ENCODE measurements around the gene LOXL3.

Gene LOXL3

DNA sequence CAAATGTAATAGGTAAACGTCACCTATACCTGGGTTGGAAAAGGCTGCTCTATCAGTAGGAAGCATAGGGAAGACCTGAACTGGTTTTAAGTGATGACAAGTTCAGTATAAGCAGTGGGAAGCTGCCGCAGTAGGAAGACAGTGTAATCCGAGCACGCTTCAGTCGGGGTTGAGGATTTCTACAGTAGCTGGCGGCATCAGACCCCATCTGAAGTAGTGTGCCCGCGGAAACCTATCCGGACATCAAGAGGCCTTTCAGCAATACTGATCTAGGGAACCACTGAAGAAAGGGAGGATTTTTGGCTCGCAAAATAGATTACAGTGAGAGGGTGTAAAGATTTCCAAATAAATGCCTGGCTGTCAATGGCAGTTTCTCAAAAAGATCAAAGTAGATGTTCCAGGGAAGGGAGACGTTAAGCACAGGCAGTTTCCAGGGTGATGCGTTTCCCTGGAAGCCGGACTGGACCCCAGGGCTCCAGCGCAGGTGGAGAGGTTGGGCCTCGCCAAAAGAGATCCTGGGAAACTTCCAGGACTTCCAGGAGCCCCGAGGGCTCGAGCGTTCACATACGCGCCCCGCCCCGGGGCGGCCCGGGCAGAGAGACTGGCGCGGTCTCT lies 5.3 kb downstream of the LOXL3 start:
- Histone ChIP-seq H3K4me3 (ENCODE audit: low read length) (peak overlapping the region; percentile 80), H3K4me1 (ENCODE audit: control insufficient read depth, insufficient read depth, low read length) (peaks cover 23% of the 10 kb centered on the region), H3K27me3 (replicated peaks; ENCODE audit: control insufficient read depth, insufficient read depth, low read length) (no peaks in the 10 kb centered on the region), H3K36me3 (ENCODE audit: control insufficient read depth, insufficient read depth, low read length, severe bottlenecking) (no peaks in the 10 kb centered on the region), H3K9ac (ENCODE audit: low read length) (peak overlapping the region; percentile 82), H3K9me3 (ENCODE audit: control insufficient read depth, low read length) (no peaks in the 10 kb centered on the region)
- DNase-seq (ENCODE audit: low read depth): no peak

- Histone ChIP-seq H3K4me1 (ENCODE audit: control insufficient read depth, insufficient read depth, low read length) (peaks cover 15% of the 10 kb centered on the region), H3K4me3 (ENCODE audit: low read length) (no peak overlapping the region), H3K27me3 (replicated peaks; ENCODE audit: control insufficient read depth, insufficient read depth, low read length) (no peaks in the 10 kb centered on the region), H3K9me3 (ENCODE audit: control insufficient read depth, low read length) (no peaks in the 10 kb centered on the region), H3K9ac (ENCODE audit: low read length) (no peak overlapping the region), H3K36me3 (ENCODE audit: control insufficient read depth, insufficient read depth, low read length, severe bottlenecking) (no peaks in the 10 kb centered on the region)
- DNase-seq (ENCODE audit: low read depth): no peak
These were observed 7.7 kb downstream of the LOXL3 start for GRCh38 chr2:74546004-74546403.

DNA sequence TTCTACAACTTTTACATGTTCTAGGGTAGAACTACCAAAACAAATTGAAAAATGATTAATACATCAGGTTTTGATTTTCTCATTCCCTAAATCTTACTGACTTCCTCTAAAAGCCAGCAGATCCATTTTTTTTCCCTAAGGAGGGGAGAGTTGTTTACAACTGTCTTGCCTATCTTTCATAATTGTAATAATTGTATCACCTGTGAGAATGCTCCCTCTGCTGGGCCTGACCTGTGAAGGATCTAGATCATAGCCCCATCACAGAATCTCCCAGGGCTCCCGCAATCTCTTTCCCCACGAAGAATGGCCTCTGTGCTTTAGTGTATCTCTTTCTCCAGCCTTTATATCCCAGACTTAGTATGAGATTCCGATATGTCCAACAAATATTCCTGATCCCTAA lies 9.1 kb downstream of the LOXL3 start:
- no peaks in the 10 kb centered on the region for H3K27me3 ChIP-seq (replicated peaks; ENCODE audit: control insufficient read depth, insufficient read depth, low read length)
- H3K9ac ChIP-seq (ENCODE audit: low read length): no peak overlapping the region
- H3K9me3 ChIP-seq (ENCODE audit: control insufficient read depth, low read length): no peaks in the 10 kb centered on the region
- H3K4me3 ChIP-seq (ENCODE audit: low read length): no peak overlapping the region
- DNase-seq (ENCODE audit: low read depth): no peak
- peaks cover 20% of the 10 kb centered on the region for H3K4me1 ChIP-seq (ENCODE audit: control insufficient read depth, insufficient read depth, low read length)
- no peaks in the 10 kb centered on the region for H3K36me3 ChIP-seq (ENCODE audit: control insufficient read depth, insufficient read depth, low read length, severe bottlenecking)

DNA sequence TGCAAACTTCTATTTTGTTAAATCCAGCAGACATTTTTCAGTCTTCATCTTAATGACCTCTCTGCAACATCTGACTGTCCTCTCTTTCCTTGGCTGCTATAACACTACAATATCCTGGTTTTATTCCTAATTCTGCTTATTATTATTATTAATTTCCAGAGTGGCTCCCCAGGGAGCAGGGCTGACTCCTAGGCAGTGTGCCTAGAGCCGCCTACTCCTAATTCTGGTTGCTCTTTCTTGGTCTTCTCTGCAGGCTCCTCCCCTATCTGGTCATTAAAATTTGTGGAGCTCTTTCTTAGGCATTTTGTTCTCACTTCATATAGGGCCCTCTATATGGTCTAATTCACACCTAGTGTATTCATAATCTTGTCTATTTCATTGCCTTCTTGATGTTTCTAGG lies 10.8 kb downstream of the LOXL3 start:
- H3K4me1 ChIP-seq (ENCODE audit: control insufficient read depth, insufficient read depth, low read length): peaks cover 8% of the 10 kb centered on the region
- H3K9ac ChIP-seq (ENCODE audit: low read length): no peak overlapping the region
- no peak overlapping the region for H3K4me3 ChIP-seq (ENCODE audit: low read length)
- no peaks in the 10 kb centered on the region for H3K36me3 ChIP-seq (ENCODE audit: control insufficient read depth, insufficient read depth, low read length, severe bottlenecking)
- H3K9me3 ChIP-seq (ENCODE audit: control insufficient read depth, low read length): no peaks in the 10 kb centered on the region
- DNase-seq (ENCODE audit: low read depth): no peak
- no peaks in the 10 kb centered on the region for H3K27me3 ChIP-seq (replicated peaks; ENCODE audit: control insufficient read depth, insufficient read depth, low read length)

DNA sequence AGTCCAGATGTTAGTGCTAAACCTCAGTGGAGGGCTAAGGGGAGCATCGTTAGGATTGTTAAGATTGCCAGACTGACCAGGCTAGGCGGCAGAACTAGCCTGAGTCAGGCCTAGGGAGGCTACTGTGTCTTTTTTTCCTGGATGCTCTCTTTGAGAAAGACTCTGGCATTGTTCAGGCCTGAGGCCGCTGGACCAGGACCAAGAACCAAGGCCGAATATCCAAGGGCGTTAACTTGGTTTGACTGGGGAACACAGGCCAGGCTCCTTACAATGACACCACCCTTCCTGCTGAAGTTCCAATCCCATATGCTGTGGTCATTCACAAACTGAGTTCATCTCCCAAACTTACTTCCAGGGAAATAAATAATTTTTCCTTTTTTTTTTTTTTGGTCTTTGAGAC lies 13.5 kb downstream of the LOXL3 start:
- Histone ChIP-seq H3K9ac (ENCODE audit: low read length) (peak overlapping the region; percentile 70), H3K36me3 (ENCODE audit: control insufficient read depth, insufficient read depth, low read length, severe bottlenecking) (no peaks in the 10 kb centered on the region), H3K4me3 (ENCODE audit: low read length) (no peak overlapping the region), H3K4me1 (ENCODE audit: control insufficient read depth, insufficient read depth, low read length) (peaks cover 6% of the 10 kb centered on the region), H3K27me3 (replicated peaks; ENCODE audit: control insufficient read depth, insufficient read depth, low read length) (no peaks in the 10 kb centered on the region), H3K9me3 (ENCODE audit: control insufficient read depth, low read length) (no peaks in the 10 kb centered on the region)
- no peak for DNase-seq (ENCODE audit: low read depth)

DNA sequence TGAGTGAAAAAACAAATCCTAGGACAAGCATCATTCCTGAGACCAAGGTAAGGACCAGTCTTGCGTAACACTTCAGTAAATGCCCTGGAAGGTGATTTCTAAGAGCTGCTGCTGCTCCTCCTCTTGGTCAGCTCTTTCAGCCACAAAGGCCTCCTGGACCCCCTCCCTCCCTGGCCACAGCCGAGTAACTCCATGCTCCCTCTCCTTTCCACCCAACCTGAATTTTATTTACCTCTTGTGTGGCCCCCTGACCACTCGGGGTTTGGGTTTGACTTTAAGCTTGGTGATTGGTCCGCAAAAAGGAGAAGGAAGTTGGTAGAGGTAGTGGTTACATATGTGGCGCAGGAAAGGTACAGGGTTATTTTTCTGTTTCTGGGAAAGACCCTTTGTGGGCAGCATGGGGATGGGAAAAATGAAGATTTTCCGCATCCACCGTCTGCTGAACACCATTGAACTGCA lies 14.8 kb downstream of the LOXL3 start:
- H3K9me3 ChIP-seq (ENCODE audit: control insufficient read depth, low read length): no peaks in the 10 kb centered on the region
- H3K9ac ChIP-seq (ENCODE audit: low read length): no peak overlapping the region
- no peak for DNase-seq (ENCODE audit: low read depth)
- peaks cover 6% of the 10 kb centered on the region for H3K4me1 ChIP-seq (ENCODE audit: control insufficient read depth, insufficient read depth, low read length)
- H3K4me3 ChIP-seq (ENCODE audit: low read length): no peak overlapping the region
- H3K36me3 ChIP-seq (ENCODE audit: control insufficient read depth, insufficient read depth, low read length, severe bottlenecking): no peaks in the 10 kb centered on the region
- H3K27me3 ChIP-seq (replicated peaks; ENCODE audit: control insufficient read depth, insufficient read depth, low read length): no peaks in the 10 kb centered on the region

GRCh38 chr2:74537140-74537539 lies 16.6 kb downstream of the LOXL3 start:
- no peak for DNase-seq (ENCODE audit: low read depth)
- no peaks in the 10 kb centered on the region for H3K27me3 ChIP-seq (replicated peaks; ENCODE audit: control insufficient read depth, insufficient read depth, low read length)
- peaks cover 6% of the 10 kb centered on the region for H3K4me1 ChIP-seq (ENCODE audit: control insufficient read depth, insufficient read depth, low read length)
- no peak overlapping the region for H3K9ac ChIP-seq (ENCODE audit: low read length)
- H3K4me3 ChIP-seq (ENCODE audit: low read length): no peak overlapping the region
- H3K9me3 ChIP-seq (ENCODE audit: control insufficient read depth, low read length): no peaks in the 10 kb centered on the region
- H3K36me3 ChIP-seq (ENCODE audit: control insufficient read depth, insufficient read depth, low read length, severe bottlenecking): peaks cover 14% of the 10 kb centered on the region

- Histone ChIP-seq H3K4me3 (ENCODE audit: low read length) (no peak overlapping the region), H3K27me3 (replicated peaks; ENCODE audit: control insufficient read depth, insufficient read depth, low read length) (no peaks in the 10 kb centered on the region), H3K4me1 (ENCODE audit: control insufficient read depth, insufficient read depth, low read length) (peaks cover 11% of the 10 kb centered on the region), H3K9ac (ENCODE audit: low read length) (no peak overlapping the region), H3K36me3 (ENCODE audit: control insufficient read depth, insufficient read depth, low read length, severe bottlenecking) (peaks cover 14% of the 10 kb centered on the region), H3K9me3 (ENCODE audit: control insufficient read depth, low read length) (no peaks in the 10 kb centered on the region)
- DNase-seq (ENCODE audit: low read depth): no peak
These were observed 17.4 kb downstream of the LOXL3 start for GRCh38 chr2:74536166-74536950.

DNA sequence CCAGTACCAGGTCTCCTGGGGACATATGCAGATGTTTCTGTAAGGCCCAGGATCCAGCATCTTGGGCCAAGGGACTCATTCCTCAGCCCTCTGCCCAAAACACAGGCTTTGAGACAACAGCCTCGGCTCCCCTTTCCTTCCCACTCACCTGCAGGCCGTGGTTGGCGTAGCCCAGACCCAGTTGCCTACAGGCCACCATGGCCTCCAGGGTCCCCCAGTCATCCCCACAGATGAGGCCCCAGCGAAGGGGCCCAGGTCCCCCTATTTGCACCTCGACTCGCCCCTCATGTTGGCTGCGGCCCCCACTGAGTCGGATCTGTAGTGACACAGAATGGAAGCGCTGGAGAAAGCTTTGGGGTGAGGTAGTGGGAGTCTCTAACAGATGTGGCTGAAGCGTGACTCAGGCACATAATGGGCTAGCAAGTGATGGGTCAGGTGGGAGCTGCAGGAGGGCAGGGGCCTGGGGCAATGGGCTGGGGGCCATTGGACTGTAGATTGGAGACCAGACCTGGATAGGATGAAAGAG lies 18.2 kb downstream of the LOXL3 start:
- H3K9me3 ChIP-seq (ENCODE audit: control insufficient read depth, low read length): no peaks in the 10 kb centered on the region
- DNase-seq (ENCODE audit: low read depth): no peak
- H3K27me3 ChIP-seq (replicated peaks; ENCODE audit: control insufficient read depth, insufficient read depth, low read length): no peaks in the 10 kb centered on the region
- peaks cover 14% of the 10 kb centered on the region for H3K36me3 ChIP-seq (ENCODE audit: control insufficient read depth, insufficient read depth, low read length, severe bottlenecking)
- no peak overlapping the region for H3K4me3 ChIP-seq (ENCODE audit: low read length)
- H3K4me1 ChIP-seq (ENCODE audit: control insufficient read depth, insufficient read depth, low read length): peaks cover 20% of the 10 kb centered on the region
- no peak overlapping the region for H3K9ac ChIP-seq (ENCODE audit: low read length)

DNA sequence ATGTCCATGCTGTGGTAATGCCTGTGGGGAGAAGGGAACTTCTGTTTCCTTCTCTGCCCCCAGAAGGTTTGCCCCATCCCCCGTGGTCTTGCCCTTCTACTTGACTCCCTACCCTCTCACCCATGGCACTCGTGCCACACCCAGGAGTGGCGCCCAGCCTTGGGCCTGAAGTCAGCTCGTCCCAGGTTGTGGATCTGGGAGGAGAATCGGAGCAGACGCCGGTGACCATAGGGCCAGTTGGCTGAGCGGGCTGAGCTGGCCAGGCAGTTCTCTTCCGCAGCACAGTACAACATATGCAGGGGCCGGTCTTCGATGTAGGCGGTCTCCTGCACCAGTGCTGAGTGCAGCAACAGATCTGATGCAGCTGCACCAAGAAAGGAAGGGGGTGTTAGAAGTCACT lies 19.3 kb downstream of the LOXL3 start:
- no peak overlapping the region for H3K9ac ChIP-seq (ENCODE audit: low read length)
- no peak for DNase-seq (ENCODE audit: low read depth)
- H3K36me3 ChIP-seq (ENCODE audit: control insufficient read depth, insufficient read depth, low read length, severe bottlenecking): peaks cover 14% of the 10 kb centered on the region
- H3K4me3 ChIP-seq (ENCODE audit: low read length): no peak overlapping the region
- H3K9me3 ChIP-seq (ENCODE audit: control insufficient read depth, low read length): no peaks in the 10 kb centered on the region
- H3K4me1 ChIP-seq (ENCODE audit: control insufficient read depth, insufficient read depth, low read length): peaks cover 14% of the 10 kb centered on the region
- H3K27me3 ChIP-seq (replicated peaks; ENCODE audit: control insufficient read depth, insufficient read depth, low read length): no peaks in the 10 kb centered on the region

DNA sequence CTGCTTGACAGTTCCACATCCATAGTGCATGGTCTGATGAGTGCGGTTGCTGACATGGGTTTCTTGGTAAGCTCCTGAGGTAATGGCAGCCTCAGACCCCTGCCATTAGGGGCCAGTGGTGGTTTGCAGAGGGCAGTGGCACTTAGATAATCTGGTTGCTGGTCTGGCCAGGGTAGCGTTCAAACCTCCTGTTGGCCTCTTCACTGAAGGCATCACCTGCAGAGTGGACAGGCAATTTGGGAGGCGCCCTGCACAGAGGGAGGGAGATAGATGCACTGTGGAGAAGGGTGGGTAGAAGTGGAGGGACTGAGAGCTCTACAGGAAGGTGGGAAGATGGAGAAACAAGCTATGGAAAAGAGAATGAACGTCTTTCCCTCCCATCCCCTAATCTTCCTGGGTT lies 20.3 kb downstream of the LOXL3 start:
- no peak for DNase-seq (ENCODE audit: low read depth)
- Histone ChIP-seq H3K4me3 (ENCODE audit: low read length) (no peak overlapping the region), H3K9me3 (ENCODE audit: control insufficient read depth, low read length) (no peaks in the 10 kb centered on the region), H3K9ac (ENCODE audit: low read length) (no peak overlapping the region), H3K4me1 (ENCODE audit: control insufficient read depth, insufficient read depth, low read length) (peaks cover 19% of the 10 kb centered on the region), H3K27me3 (replicated peaks; ENCODE audit: control insufficient read depth, insufficient read depth, low read length) (no peaks in the 10 kb centered on the region), H3K36me3 (ENCODE audit: control insufficient read depth, insufficient read depth, low read length, severe bottlenecking) (peaks cover 14% of the 10 kb centered on the region)

Data from adipocyte (in vitro differentiated cells).